ENCODE measurements around the gene DKK2. TPM values are rescaled to one million over a fixed set of nuclear protein-coding genes. Genes with fewer than 3 reads are reported as not detected.

DKK2 gene
- polyA plus RNA-seq, 1 of the 3 experiments (the other 2 are of a cell fraction) = 53.1 TPM

DNA sequence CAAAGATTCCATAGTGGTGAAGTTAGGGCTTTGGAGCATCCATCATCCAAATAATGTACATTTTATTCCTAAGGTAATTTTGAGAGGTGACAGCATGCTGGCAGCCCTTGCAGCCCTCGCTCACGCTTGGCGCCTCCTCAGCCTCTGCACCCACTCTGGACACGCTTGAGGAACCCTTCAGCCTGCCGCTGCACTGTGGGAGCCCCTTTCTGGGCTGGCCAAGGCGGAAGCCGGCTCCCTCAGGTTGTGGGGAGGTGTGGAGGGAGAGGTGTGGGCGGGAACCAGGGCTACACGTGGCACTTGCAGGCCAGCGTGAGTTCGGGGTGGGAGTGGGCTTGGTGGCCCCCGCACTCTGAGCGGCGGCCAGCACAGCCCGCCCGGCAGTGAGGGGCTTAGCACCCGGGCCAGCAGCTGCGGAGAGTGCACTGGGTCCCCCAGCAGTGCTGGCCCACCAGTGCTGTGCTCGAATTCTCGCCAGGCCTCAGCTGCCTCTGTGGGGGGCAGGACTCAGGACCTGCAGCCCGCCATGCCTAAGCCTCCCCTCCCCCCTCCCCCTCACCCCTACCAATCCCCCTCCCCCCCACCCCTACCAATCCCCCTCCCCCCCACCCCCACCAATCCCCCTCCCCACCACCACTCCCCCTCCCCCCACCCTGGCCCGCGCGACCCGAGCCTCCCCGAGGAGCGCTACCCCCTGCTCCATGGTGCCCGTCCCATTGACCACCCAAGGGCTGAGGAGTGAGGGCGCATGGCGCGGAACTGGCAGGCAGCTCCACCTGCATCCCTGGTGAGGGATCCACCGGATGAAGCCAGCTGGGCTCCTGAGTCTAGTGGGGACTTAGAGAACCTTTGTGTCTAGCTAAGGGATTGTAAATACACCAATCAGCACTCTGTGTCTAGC lies 37.0 kb upstream of the DKK2 start:
- Histone ChIP-seq H3K27me3 (ENCODE audit: insufficient read depth) (no peaks in the 10 kb centered on the region), H2AFZ (ENCODE audit: low read depth) (no peak overlapping the region), H3K9ac (no peak overlapping the region), H3K27ac (ENCODE audit: low read depth in 2 of 2, low read length in 1 of 2) (no peak overlapping the region), H3K4me1 (ENCODE audit: control insufficient read depth in 1 of 2, insufficient read depth in 2 of 2, low read depth in 1 of 2, low read length in 1 of 2) (peaks cover 0 to 18% of the 10 kb centered on the region in 2 experiments; a peak in 2 of 4 replicates), H3K9me3 (no peaks in the 10 kb centered on the region), H3F3A (replicated peaks; ENCODE audit: insufficient read depth) (peaks cover 8% of the 10 kb centered on the region), H3K9me2 (peaks cover 3% of the 10 kb centered on the region; the same call in 1 of the 2 replicates), H3K4me3 (ENCODE audit: low read depth in 2 of 2, low read length in 1 of 2) (no peak overlapping the region), H3K4me2 (no peak overlapping the region), H3K79me2 (ENCODE audit: insufficient read depth) (no peaks in the 10 kb centered on the region), H4K20me1 (ENCODE audit: insufficient read depth) (no peaks in the 10 kb centered on the region), H3K36me3 (replicated peaks in 1 of 2; ENCODE audit: control insufficient read depth in 1 of 2, insufficient read depth in 2 of 2, low read length in 1 of 2) (no peaks in the 10 kb centered on the region)
- ChIA-PET POLR2A (no interaction called here), CTCF (interaction anchor here (1.0 kb wide), 1 partner anchor 39 kb away, joined by 4 read pairs; no protein-coding TSS in a partner anchor)
- 87% methylated on average over 23 of the region's 32 CpGs for WGBS (ENCODE audit: low lambda C conversion rate)
- TF ChIP-seq JUND (IDR thresholded peaks at IDR 0.05) = no peak
- TF ChIP-seq USF2 (IDR thresholded peaks at IDR 0.05; ENCODE audit: borderline replicate concordance, low read depth, low read length) = no peak
- TF ChIP-seq, protein P1, sequence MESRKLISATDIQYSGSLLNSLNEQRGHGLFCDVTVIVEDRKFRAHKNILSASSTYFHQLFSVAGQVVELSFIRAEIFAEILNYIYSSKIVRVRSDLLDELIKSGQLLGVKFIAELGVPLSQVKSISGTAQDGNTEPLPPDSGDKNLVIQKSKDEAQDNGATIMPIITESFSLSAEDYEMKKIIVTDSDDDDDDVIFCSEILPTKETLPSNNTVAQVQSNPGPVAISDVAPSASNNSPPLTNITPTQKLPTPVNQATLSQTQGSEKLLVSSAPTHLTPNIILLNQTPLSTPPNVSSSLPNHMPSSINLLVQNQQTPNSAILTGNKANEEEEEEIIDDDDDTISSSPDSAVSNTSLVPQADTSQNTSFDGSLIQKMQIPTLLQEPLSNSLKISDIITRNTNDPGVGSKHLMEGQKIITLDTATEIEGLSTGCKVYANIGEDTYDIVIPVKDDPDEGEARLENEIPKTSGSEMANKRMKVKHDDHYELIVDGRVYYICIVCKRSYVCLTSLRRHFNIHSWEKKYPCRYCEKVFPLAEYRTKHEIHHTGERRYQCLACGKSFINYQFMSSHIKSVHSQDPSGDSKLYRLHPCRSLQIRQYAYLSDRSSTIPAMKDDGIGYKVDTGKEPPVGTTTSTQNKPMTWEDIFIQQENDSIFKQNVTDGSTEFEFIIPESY (IDR thresholded peaks at IDR 0.05; ENCODE audit: borderline replicate concordance, low read depth) = no peak
- TF ChIP-seq RFX5 (IDR thresholded peaks at IDR 0.05; ENCODE audit: low read length) = no peak
- no peak for TF ChIP-seq FOSL2 (IDR thresholded peaks at IDR 0.05; ENCODE audit: borderline replicate concordance, low read depth)
- no peak for TF ChIP-seq RCOR1 (IDR thresholded peaks at IDR 0.05; ENCODE audit: low read length)
- no peak for TF ChIP-seq FOXM1 (IDR thresholded peaks at IDR 0.05; ENCODE audit: low read depth)
- no peak for TF ChIP-seq USF1 (IDR thresholded peaks at IDR 0.05; ENCODE audit: borderline replicate concordance, low read depth)
- TF ChIP-seq, protein P2, sequence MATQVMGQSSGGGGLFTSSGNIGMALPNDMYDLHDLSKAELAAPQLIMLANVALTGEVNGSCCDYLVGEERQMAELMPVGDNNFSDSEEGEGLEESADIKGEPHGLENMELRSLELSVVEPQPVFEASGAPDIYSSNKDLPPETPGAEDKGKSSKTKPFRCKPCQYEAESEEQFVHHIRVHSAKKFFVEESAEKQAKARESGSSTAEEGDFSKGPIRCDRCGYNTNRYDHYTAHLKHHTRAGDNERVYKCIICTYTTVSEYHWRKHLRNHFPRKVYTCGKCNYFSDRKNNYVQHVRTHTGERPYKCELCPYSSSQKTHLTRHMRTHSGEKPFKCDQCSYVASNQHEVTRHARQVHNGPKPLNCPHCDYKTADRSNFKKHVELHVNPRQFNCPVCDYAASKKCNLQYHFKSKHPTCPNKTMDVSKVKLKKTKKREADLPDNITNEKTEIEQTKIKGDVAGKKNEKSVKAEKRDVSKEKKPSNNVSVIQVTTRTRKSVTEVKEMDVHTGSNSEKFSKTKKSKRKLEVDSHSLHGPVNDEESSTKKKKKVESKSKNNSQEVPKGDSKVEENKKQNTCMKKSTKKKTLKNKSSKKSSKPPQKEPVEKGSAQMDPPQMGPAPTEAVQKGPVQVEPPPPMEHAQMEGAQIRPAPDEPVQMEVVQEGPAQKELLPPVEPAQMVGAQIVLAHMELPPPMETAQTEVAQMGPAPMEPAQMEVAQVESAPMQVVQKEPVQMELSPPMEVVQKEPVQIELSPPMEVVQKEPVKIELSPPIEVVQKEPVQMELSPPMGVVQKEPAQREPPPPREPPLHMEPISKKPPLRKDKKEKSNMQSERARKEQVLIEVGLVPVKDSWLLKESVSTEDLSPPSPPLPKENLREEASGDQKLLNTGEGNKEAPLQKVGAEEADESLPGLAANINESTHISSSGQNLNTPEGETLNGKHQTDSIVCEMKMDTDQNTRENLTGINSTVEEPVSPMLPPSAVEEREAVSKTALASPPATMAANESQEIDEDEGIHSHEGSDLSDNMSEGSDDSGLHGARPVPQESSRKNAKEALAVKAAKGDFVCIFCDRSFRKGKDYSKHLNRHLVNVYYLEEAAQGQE (IDR thresholded peaks at IDR 0.05; ENCODE audit: low read depth, low read length) = no peak
- TF ChIP-seq MXI1 (IDR thresholded peaks at IDR 0.05; ENCODE audit: low read depth, low read length) = no peak
- no peak for TF ChIP-seq MAX (IDR thresholded peaks at IDR 0.05; ENCODE audit: low read depth)
- TF ChIP-seq SIN3A (IDR thresholded peaks at IDR 0.05; ENCODE audit: borderline replicate concordance, low read depth, low read length) = no peak
- no peak for TF ChIP-seq ELF1 (IDR thresholded peaks at IDR 0.05)
- TF ChIP-seq TEAD4 (IDR thresholded peaks at IDR 0.05; ENCODE audit: borderline replicate concordance, insufficient read depth) = no peak
- DNase-seq = no peak
